HepG2 (cell line): ENCODE data around the gene GAB3. TPM values are rescaled to one million over a fixed set of nuclear protein-coding genes. Genes with fewer than 3 reads are reported as not detected.

Experiments used
- ATAC-seq: fragments of 200-7000 bp; cut with Tn5 transposase; 3 replicates; pipeline ENCODE4 v1.9.1; 2020; ENCODE audit warnings: mild to moderate bottlenecking, moderate library complexity
- BruUV-seq: library from RNA; stranded (reverse); fragments of 400-500 nt; replicated peaks from 2 replicates; lab custom pipeline; 2021; lab: Mats Ljungman, UMichigan
- CTCF ChIA-PET: fragments of 300-600 bp; formaldehyde crosslinking; extraction: SDS; loops from one replicate; lab custom pipeline; 2021; ENCODE audit warnings: low total read pairs, inconsistent platforms, low intra/inter-chr PET ratio; lab: Yijun Ruan, JAX
- POLR2A ChIA-PET: fragments of 350-600 bp; sonication (Branson Sonifier 250); formaldehyde crosslinking; loops from one replicate; lab custom pipeline; 2020; ENCODE audit warnings: antibody characterized with exemption, inconsistent platforms; lab: Yijun Ruan, JAX
- DNase-seq: peaks from one replicate; pipeline ENCODE4 v3.0.0-alpha.2; 2015; ENCODE audit warnings: low spot score
- FAIRE-seq: peaks from 3 replicates; lab custom pipeline; 2011; peaks lifted over from hg19 to GRCh38; lab: Jason Lieb, UNC
- H2AFZ ChIP-seq: one replicate; pipeline ENCODE4 v1.6.1; 2011; ENCODE audit warnings: low read length, inconsistent platforms
- H3K27ac ChIP-seq: fragments of 300-600 bp; 3 replicates; pipeline ENCODE4 v1.8.0; 2011; ENCODE audit warnings: mixed run types, mild to moderate bottlenecking, mixed read lengths, low read length, inconsistent platforms; ENCODE audit not compliant: insufficient read depth; ENCODE audit errors: extremely low read length
- H3K27me3 ChIP-seq, 2 experiments: fragments of 200-600 bp in 1 of 2; 2 replicates in 1 of 2; 3 replicates in 1 of 2; pipeline versions ENCODE4 v1.6.0 to v1.8.0; 2011; ENCODE audit warnings: low read length in 2 of 2, mild to moderate bottlenecking in 2 of 2, moderate library complexity in 2 of 2, inconsistent platforms in 1 of 2; ENCODE audit not compliant: insufficient read depth in 2 of 2, control insufficient read depth in 1 of 2
- H3K36me3 ChIP-seq, 2 experiments: fragments of 200-600 bp in 1 of 2; replicated peaks in 1 of 2; 2 replicates in 1 of 2; 3 replicates in 1 of 2; pipeline versions ENCODE4 v1.5.1 to v1.8.0; 2011; ENCODE audit warnings: low read length in 2 of 2, inconsistent platforms in 1 of 2; ENCODE audit not compliant: insufficient read depth in 2 of 2, control insufficient read depth in 1 of 2
- H3K4me1 ChIP-seq: 2 replicates; pipeline ENCODE4 v1.5.1; 2012; ENCODE audit warnings: low read length, inconsistent platforms; ENCODE audit not compliant: insufficient read depth
- H3K4me2 ChIP-seq: 2 replicates; pipeline ENCODE4 v1.6.0; 2011; ENCODE audit warnings: low read depth, low read length, inconsistent platforms
- H3K4me3 ChIP-seq, 3 experiments: fragments of 200-600 bp in 1 of 3; sonication (generic), shearing (Covaris generic) in 1 of 3; replicated peaks in 1 of 3; 2 replicates each; pipeline ENCODE4 v1.5.1; 2011 to 2016; ENCODE audit warnings: low read length in 3 of 3, inconsistent platforms in 2 of 3, low read depth in 2 of 3, mild to moderate bottlenecking in 2 of 3, control low read depth in 1 of 3, mixed read lengths in 1 of 3; ENCODE audit not compliant: insufficient read depth in 1 of 3
- H3K79me2 ChIP-seq: one replicate; pipeline ENCODE4 v1.6.1; 2011; ENCODE audit warnings: low read length, inconsistent platforms; ENCODE audit not compliant: insufficient read depth
- H3K9ac ChIP-seq: 2 replicates; pipeline ENCODE4 v1.6.0; 2011; ENCODE audit warnings: mild to moderate bottlenecking, low read depth, low read length, inconsistent platforms; ENCODE audit not compliant: insufficient read depth
- H3K9me3 ChIP-seq: 2 replicates; pipeline ENCODE4 v1.5.1; 2012; ENCODE audit warnings: mild to moderate bottlenecking, low read length
- H4K20me1 ChIP-seq: 2 replicates; pipeline ENCODE4 v1.6.0; 2011; ENCODE audit warnings: inconsistent platforms, mild to moderate bottlenecking, low read length, moderate library complexity; ENCODE audit not compliant: insufficient read depth
- AGO2 ChIP-seq: fragments of 200-400 bp; formaldehyde crosslinking; optimal IDR thresholded peaks from 2 replicates; pipeline ENCODE3; 2017; ENCODE audit warnings: mild to moderate bottlenecking, low read depth, low read length, moderate library complexity
- ARID2 ChIP-seq: sonication (generic); formaldehyde crosslinking; IDR thresholded peaks from 2 replicates; pipeline ENCODE4 v1.8.1; 2022; ENCODE audit warnings: mild to moderate bottlenecking, missing genetic modification reagents, borderline replicate concordance
- ERF ChIP-seq: IDR thresholded peaks from 2 replicates; pipeline ENCODE4 v1.6.1; 2018; ENCODE audit warnings: missing biosample characterization, missing genetic modification reagents
- GATAD1 ChIP-seq: IDR thresholded peaks from 2 replicates; pipeline ENCODE4 v1.6.1; 2016; ENCODE audit warnings: missing genetic modification reagents, missing compliant biosample characterization
- GZF1 ChIP-seq: sonication (generic); formaldehyde crosslinking; IDR thresholded peaks from 2 replicates; pipeline ENCODE4 v1.5.1; 2020; ENCODE audit warnings: mild to moderate bottlenecking, missing genetic modification reagents
- KDM3A ChIP-seq: IDR thresholded peaks from 2 replicates; pipeline ENCODE4 v1.6.1; 2018; ENCODE audit warnings: low read depth, missing compliant biosample characterization
- KLF16 ChIP-seq, 2 experiments: sonication (generic) in 1 of 2; formaldehyde crosslinking in 1 of 2; IDR thresholded peaks; 2 replicates each; pipeline versions ENCODE4 v1.6.1 to v1.8.0; 2016 to 2023; ENCODE audit warnings: missing genetic modification reagents in 2 of 2, missing compliant biosample characterization in 1 of 2
- NR3C1 ChIP-seq: sonication (generic); formaldehyde crosslinking; IDR thresholded peaks from 2 replicates; pipeline ENCODE4 v1.4.0; 2020; ENCODE audit warnings: missing genetic modification reagents
- RARA ChIP-seq: IDR thresholded peaks from 2 replicates; pipeline ENCODE4 v1.6.1; 2016; ENCODE audit warnings: missing genetic modification reagents, missing compliant biosample characterization
- SMARCE1 ChIP-seq: fragments of 450-650 bp; IDR thresholded peaks from 2 replicates; pipeline ENCODE4 v1.6.1; 2017; ENCODE audit warnings: borderline replicate concordance
- TBL1XR1 ChIP-seq: fragments of 150-350 bp; IDR thresholded peaks from 2 replicates; pipeline ENCODE4 v1.6.1; 2014; ENCODE audit warnings: borderline replicate concordance, low read length; ENCODE audit not compliant: partially characterized antibody
- ZBTB20 ChIP-seq: sonication (generic); formaldehyde crosslinking; IDR thresholded peaks from 2 replicates; pipeline ENCODE4 v1.8.1; 2023; ENCODE audit warnings: missing genetic modification reagents, low read depth, mild to moderate bottlenecking, borderline replicate concordance
- ZNF598 ChIP-seq: sonication (generic); formaldehyde crosslinking; IDR thresholded peaks from 2 replicates; pipeline ENCODE4 v1.5.1; 2020; ENCODE audit warnings: mild to moderate bottlenecking, missing genetic modification reagents, borderline replicate concordance
- ZNF777 ChIP-seq: sonication (generic); formaldehyde crosslinking; IDR thresholded peaks from 2 replicates; pipeline ENCODE4 v1.4.0; 2020; ENCODE audit warnings: missing genetic modification reagents
- ZNF788 ChIP-seq: sonication (generic); formaldehyde crosslinking; IDR thresholded peaks from 2 replicates; pipeline ENCODE4 v1.5.0; 2020; ENCODE audit warnings: mild to moderate bottlenecking, missing genetic modification reagents, borderline replicate concordance
- ZNF879 ChIP-seq: sonication (generic); formaldehyde crosslinking; IDR thresholded peaks from 2 replicates; pipeline ENCODE4 v1.8.1; 2023; ENCODE audit warnings: missing genetic modification reagents
- ZZZ3 ChIP-seq: sonication (generic); formaldehyde crosslinking; IDR thresholded peaks from 2 replicates; pipeline ENCODE4 v1.4.0; 2020; ENCODE audit warnings: missing genetic modification reagents, mild to moderate bottlenecking, borderline replicate concordance
- WGBS: methylation state at CpG from one replicate; pipeline ENCODE4 v1.1.6; 2017; ENCODE audit warnings: low lambda C conversion rate; 5-methylcytosine and 5-hydroxymethylcytosine counted together
- in situ Hi-C: cut with HindIII; loops from 2 replicates; pipeline ENCODE4 v1.10.0; 2017; ENCODE audit warnings: low pct_unique_long_range_greater_than_20kb; ENCODE audit not compliant: extremely low pct_ligation_motif_present
- intact Hi-C: fragments of 100-400 bp; cut with micrococcal nuclease; formaldehyde crosslinking; loops from one replicate; pipeline ENCODE4 v1.10.0; 2022; ENCODE audit not compliant: unreplicated experiment
- polyA plus RNA-seq, 8 experiments: library from polyadenylated mRNA; depleted of rRNA in 3 of 8; stranded (reverse) in 7 of 8; unstranded in 1 of 8; fragments of >200 nt; fragmentation: Illumina TruSeq in 4 of 8; extraction: Trizol in 4 of 8; gene quantifications; 2 replicates each; pipeline versions ENCODE4 v1.2.1 to v1.2.3, GENCODE V29; 2011 to 2016; ENCODE audit warnings: low read depth in 4 of 8, missing spikeins in 1 of 8, mixed read lengths in 1 of 8; ENCODE audit not compliant: insufficient read depth in 1 of 8
- total RNA-seq, 5 experiments: library from RNA; depleted of rRNA; stranded (reverse); fragments of >200 nt; fragmentation: Illumina TruSeq; extraction: Trizol; gene quantifications; 2 replicates each; pipeline ENCODE4 v1.2.3, GENCODE V29; 2016; ENCODE audit warnings: low read depth in 1 of 5
- TF ChIP-seq, protein P1 (sequence below): sonication (generic); formaldehyde crosslinking; IDR thresholded peaks from 2 replicates; pipeline ENCODE4 v1.9.0; 2021; ENCODE audit warnings: missing genetic modification reagents, mild to moderate bottlenecking, borderline replicate concordance
- TF ChIP-seq, protein P2 (sequence below): IDR thresholded peaks from 2 replicates; pipeline ENCODE4 v1.6.1; 2016; ENCODE audit warnings: mild to moderate bottlenecking
- TF ChIP-seq, protein P3 (sequence below): IDR thresholded peaks from 2 replicates; pipeline ENCODE4 v1.6.1; 2016; ENCODE audit warnings: low read depth

The GAB3 gene
- total and polyA plus RNA-seq, 2 of the 13 experiments (the other 11 are each of a cell fraction or from before 2014, with no cell fraction given) = not detected

DNA sequence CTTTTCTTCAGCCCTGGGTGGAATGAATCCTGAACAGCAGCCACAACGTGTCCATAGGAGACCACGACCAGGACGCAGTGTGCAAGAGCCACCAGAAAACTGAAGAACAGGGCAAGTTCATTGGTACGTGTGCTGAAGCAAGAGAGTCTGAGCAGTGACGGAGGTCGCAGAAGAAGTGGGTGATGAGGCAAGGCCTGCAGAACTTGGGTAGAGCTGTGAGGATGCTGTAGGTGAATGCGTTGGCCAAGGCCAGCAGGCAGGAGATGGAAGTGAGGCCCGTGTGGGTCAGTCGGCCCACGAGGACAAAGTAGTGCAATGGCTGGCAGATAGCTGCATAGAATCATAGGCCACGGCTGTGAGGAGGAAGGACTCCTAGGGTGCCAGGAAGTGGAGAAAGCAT is 91.9 kb downstream of the GAB3 start (continued):
- TF ChIP-seq ZNF598 (CRISPR knock-in tag) (no peak), NR3C1 (CRISPR knock-in tag) (no peak), TBL1XR1 (no peak), ZBTB20 (CRISPR knock-in tag) (no peak), KLF16 (CRISPR knock-in tag; IDR thresholded peaks at IDR 0.05) (no peak), ARID2 (CRISPR knock-in tag) (no peak), ZZZ3 (CRISPR knock-in tag) (no peak), KDM3A (no peak)

DNA sequence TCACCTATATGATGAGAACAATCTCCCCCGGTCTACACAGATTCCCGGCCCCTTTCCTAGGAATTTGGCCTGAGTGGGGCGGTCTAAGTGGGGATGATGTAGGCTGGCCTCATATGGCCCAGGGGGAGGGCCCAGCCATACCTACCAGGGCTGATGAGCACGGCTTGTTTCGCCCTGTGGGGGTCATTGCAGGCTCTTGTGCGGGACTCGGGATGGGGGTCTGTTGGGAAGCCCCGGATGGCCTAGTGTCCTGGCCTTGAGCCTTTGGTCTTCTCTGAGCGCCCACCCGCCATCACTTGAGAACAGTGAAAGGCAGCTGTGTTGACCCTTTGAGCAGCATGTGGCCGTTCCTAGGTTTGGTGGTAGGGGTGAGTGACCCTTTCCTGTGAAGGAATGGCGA is 92.7 kb downstream of the GAB3 start:
- H3K79me2 ChIP-seq = no peaks in the 10 kb centered on the region
- FAIRE-seq (no peak), ATAC-seq (no peak), DNase-seq (no peak)
- in situ Hi-C loops (no loop called here), intact Hi-C loops (no loop called here)
- H3K36me3 ChIP-seq = no peaks in the 10 kb centered on the region
- H3K4me3 ChIP-seq = no peak overlapping the region
- H3K4me2 ChIP-seq = no peak overlapping the region
- H2AFZ ChIP-seq = no peak overlapping the region
- ChIA-PET POLR2A (no interaction called here), CTCF (no interaction called here)
- no peaks in the 10 kb centered on the region; a peak in 1 of 5 replicates for H3K27me3 ChIP-seq
- BruUV-seq = no TSS peak
- 0% methylated on average over 2 of the region's 12 CpGs for WGBS
- no peak overlapping the region for H3K27ac ChIP-seq
- H3K4me1 ChIP-seq = no peaks in the 10 kb centered on the region
- no peak overlapping the region for H3K9ac ChIP-seq
- H4K20me1 ChIP-seq = no peaks in the 10 kb centered on the region
- no peaks in the 10 kb centered on the region for H3K9me3 ChIP-seq
- TF ChIP-seq SMARCE1 = no peak
- TF ChIP-seq, protein P1, sequence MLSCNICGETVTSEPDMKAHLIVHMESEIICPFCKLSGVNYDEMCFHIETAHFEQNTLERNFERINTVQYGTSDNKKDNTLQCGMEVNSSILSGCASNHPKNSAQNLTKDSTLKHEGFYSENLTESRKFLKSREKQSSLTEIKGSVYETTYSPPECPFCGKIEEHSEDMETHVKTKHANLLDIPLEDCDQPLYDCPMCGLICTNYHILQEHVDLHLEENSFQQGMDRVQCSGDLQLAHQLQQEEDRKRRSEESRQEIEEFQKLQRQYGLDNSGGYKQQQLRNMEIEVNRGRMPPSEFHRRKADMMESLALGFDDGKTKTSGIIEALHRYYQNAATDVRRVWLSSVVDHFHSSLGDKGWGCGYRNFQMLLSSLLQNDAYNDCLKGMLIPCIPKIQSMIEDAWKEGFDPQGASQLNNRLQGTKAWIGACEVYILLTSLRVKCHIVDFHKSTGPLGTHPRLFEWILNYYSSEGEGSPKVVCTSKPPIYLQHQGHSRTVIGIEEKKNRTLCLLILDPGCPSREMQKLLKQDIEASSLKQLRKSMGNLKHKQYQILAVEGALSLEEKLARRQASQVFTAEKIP (CRISPR knock-in tag) = no peak
- no peak for TF ChIP-seq RARA (CRISPR knock-in tag)
- TF ChIP-seq ERF (CRISPR knock-in tag) = no peak
- TF ChIP-seq ZNF788 = no peak
- no peak for TF ChIP-seq ZNF777 (CRISPR knock-in tag)
- TF ChIP-seq GATAD1 (CRISPR knock-in tag) = no peak
- TF ChIP-seq, protein P2, sequence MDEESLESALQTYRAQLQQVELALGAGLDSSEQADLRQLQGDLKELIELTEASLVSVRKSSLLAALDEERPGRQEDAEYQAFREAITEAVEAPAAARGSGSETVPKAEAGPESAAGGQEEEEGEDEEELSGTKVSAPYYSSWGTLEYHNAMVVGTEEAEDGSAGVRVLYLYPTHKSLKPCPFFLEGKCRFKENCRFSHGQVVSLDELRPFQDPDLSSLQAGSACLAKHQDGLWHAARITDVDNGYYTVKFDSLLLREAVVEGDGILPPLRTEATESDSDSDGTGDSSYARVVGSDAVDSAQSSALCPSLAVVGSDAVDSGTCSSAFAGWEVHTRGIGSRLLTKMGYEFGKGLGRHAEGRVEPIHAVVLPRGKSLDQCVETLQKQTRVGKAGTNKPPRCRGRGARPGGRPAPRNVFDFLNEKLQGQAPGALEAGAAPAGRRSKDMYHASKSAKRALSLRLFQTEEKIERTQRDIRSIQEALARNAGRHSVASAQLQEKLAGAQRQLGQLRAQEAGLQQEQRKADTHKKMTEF (CRISPR knock-in tag) = no peak
- TF ChIP-seq, protein P3, sequence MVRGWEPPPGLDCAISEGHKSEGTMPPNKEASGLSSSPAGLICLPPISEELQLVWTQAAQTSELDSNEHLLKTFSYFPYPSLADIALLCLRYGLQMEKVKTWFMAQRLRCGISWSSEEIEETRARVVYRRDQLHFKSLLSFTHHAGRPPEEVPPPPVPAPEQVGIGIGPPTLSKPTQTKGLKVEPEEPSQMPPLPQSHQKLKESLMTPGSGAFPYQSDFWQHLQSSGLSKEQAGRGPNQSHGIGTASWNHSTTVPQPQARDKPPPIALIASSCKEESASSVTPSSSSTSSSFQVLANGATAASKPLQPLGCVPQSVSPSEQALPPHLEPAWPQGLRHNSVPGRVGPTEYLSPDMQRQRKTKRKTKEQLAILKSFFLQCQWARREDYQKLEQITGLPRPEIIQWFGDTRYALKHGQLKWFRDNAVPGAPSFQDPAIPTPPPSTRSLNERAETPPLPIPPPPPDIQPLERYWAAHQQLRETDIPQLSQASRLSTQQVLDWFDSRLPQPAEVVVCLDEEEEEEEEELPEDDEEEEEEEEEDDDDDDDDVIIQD (CRISPR knock-in tag) = no peak
- no peak for TF ChIP-seq ZNF879
- TF ChIP-seq GZF1 (CRISPR knock-in tag) = no peak
- no peak for TF ChIP-seq AGO2
